Measurements from ENCODE around the gene LSM8. TPM values are rescaled to one million over a fixed set of nuclear protein-coding genes. Genes with fewer than 3 reads are reported as not detected.

Gene LSM8
- total and polyA plus RNA-seq, 7 donors: 9.9 to 22.6 (median 17.2) TPM

DNA sequence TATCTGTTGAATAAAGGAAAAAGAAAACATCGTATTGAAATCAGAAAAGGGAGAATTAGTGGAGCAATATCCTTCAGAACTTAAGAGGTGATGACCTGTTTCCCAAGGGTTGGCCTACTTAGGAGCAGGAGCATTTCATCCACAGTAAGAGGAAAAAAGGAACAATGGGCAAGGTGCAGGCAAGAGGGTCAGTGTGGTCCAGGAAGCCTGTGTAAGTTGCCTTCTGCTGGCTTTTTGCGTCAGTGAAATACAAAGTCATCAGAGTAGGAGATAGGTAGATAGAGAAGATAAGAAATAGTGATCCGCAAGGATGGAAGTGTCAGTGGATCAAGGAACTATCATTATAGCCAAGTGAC lies 35.2 kb downstream of the LSM8 start:
- no peak for ATAC-seq
- Histone ChIP-seq H3K27ac (no peak overlapping the region), H3K4me1 (no peaks in the 10 kb centered on the region), H3K9me3 (no peaks in the 10 kb centered on the region), H3K36me3 (ENCODE audit: insufficient read depth in 1 of 2, low read depth in 1 of 2) (no peaks in the 10 kb centered on the region), H3K4me3 (no peak overlapping the region), H3K27me3 (ENCODE audit: insufficient read depth in 3 of 3, low read length in 2 of 3) (no peaks in the 10 kb centered on the region)
- 88 to 90% (median 90%) methylated on average over 3 of the region's 3 CpGs for WGBS, 3 donors
- TF ChIP-seq, protein P1, sequence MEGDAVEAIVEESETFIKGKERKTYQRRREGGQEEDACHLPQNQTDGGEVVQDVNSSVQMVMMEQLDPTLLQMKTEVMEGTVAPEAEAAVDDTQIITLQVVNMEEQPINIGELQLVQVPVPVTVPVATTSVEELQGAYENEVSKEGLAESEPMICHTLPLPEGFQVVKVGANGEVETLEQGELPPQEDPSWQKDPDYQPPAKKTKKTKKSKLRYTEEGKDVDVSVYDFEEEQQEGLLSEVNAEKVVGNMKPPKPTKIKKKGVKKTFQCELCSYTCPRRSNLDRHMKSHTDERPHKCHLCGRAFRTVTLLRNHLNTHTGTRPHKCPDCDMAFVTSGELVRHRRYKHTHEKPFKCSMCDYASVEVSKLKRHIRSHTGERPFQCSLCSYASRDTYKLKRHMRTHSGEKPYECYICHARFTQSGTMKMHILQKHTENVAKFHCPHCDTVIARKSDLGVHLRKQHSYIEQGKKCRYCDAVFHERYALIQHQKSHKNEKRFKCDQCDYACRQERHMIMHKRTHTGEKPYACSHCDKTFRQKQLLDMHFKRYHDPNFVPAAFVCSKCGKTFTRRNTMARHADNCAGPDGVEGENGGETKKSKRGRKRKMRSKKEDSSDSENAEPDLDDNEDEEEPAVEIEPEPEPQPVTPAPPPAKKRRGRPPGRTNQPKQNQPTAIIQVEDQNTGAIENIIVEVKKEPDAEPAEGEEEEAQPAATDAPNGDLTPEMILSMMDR (IDR thresholded peaks at IDR 0.05): no peak
- intact Hi-C loops (cut with DNase I): no loop called here
- DNase-seq: no peak

DNA sequence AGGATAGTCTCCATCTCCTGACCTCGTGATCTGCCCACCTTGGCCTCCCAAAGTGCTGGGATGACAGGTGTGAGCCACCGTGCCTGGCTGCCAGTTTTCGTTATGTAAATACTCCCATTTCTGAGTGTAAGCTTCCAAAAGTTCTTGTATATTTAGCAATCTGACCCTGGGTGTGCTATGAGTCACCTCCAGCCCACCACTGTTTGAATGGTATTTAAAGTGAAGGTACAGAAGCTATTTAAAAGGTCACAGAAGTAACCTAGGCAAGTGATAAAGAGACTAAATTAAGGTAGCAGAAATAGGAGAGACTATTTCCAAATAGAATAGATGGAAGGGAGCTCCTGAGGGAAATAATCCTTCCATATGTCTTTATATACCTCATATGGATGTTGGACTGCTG lies 36.6 kb downstream of the LSM8 start:
- H3K9me3 ChIP-seq: no peaks in the 10 kb centered on the region
- no peak overlapping the region for H3K4me3 ChIP-seq
- no peak for ATAC-seq
- no peaks in the 10 kb centered on the region for H3K27me3 ChIP-seq (ENCODE audit: insufficient read depth in 3 of 3, low read length in 2 of 3)
- H3K4me1 ChIP-seq: no peaks in the 10 kb centered on the region
- no peak overlapping the region for H3K27ac ChIP-seq
- DNase-seq: no peak
- H3K36me3 ChIP-seq (ENCODE audit: insufficient read depth in 1 of 2, low read depth in 1 of 2): no peaks in the 10 kb centered on the region
- TF ChIP-seq, protein P1 (IDR thresholded peaks at IDR 0.05): no peak
- intact Hi-C loops (cut with DNase I): no loop called here
- WGBS, 3 donors: 52 to 67% (median 53%) methylated on average over 3 of the region's 3 CpGs

DNA sequence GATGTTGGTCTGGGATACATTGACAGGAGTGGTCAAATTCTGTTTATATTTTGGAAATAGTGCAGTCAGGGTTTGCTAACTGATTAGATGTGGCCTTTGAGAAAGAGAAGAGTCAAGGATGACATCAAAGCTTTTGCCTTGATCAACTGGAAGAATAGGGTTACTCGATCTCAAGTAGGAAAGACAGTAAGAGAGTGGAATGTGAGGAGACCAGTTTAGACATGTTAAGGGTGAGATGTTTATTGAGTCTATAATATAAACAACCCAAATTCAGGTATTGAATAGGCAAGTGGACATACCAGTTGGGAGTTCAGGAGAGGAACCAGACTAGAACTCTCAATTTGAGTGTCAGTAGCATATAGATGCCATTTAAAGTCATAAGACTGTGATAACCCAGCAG lies 38.6 kb downstream of the LSM8 start:
- no peaks in the 10 kb centered on the region for H3K9me3 ChIP-seq
- no peaks in the 10 kb centered on the region for H3K36me3 ChIP-seq (ENCODE audit: insufficient read depth in 1 of 2, low read depth in 1 of 2)
- no peak for DNase-seq
- no peaks in the 10 kb centered on the region for H3K27me3 ChIP-seq (ENCODE audit: insufficient read depth in 3 of 3, low read length in 2 of 3)
- H3K4me3 ChIP-seq: no peak overlapping the region
- TF ChIP-seq, protein P1 (IDR thresholded peaks at IDR 0.05): no peak
- no peak for ATAC-seq
- 75 to 87% (median 83%) methylated on average over 1 of the region's 1 CpG for WGBS, 3 donors
- no peaks in the 10 kb centered on the region for H3K4me1 ChIP-seq
- intact Hi-C loops (cut with DNase I): no loop called here
- no peak overlapping the region for H3K27ac ChIP-seq

DNA sequence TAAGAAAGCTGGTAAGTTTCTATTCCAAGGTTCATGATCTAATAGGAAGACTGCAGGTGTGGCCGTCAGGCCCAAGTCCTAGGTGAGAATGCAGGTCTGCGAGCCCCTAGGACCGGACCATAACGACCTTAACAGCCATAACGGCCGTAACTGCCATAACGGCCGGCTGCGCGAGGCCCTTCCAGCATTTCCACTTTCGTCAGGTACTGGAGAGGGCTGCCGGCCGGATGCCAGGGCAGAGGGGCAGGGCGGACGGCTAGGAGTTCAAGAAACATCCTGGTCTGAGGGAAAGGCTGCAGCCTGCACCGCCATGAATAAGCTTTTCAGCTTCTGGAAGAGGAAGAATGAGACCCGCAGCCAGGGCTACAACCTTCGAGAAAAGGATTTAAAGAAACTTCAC lies 40.6 kb downstream of the LSM8 start, which contains the start of gene ANKRD7:
ANKRD7 (plus strand) TSS at position 184 of the 400 bp plus-strand sequence; CDS start at position 311, 127 bp downstream.
- ATAC-seq: no peak
- H3K27me3 ChIP-seq (ENCODE audit: insufficient read depth in 3 of 3, low read length in 2 of 3): no peaks in the 10 kb centered on the region
- H3K27ac ChIP-seq: no peak within 1 kb of the TSS
- H3K4me1 ChIP-seq: no peaks in the 10 kb centered on the region
- peak in 1 of 2 donors; percentile 17 for DNase-seq
- no peaks in the 10 kb centered on the region for H3K36me3 ChIP-seq (ENCODE audit: insufficient read depth in 1 of 2, low read depth in 1 of 2)
- 87 to 91% (median 88%) methylated on average over 18 of the region's 18 CpGs for WGBS, 3 donors
- TF ChIP-seq, protein P1 (IDR thresholded peaks at IDR 0.05): no peak
- intact Hi-C loops (cut with DNase I): no loop called here
- no peaks in the 10 kb centered on the region for H3K9me3 ChIP-seq
- H3K4me3 ChIP-seq: no peak within 1 kb of the TSS

DNA sequence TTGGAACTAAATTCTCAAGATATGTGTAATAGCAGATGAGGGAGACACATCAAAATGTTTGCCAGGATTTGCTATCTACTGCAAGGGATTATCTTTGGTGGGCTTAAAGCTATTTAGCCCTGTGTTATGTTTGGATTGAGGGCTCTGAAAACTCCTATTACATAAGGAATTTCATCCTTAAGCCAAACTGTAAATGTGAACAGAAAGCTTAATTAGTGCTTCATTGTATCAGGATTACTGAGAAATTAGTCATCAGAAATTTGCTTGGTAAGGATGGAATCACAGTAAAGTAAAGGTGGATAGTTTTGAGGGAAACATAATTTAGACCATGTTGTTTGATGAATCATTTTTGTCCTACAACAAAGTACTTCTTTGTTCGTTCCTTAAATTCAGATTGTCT lies 48.9 kb downstream of the LSM8 start:
- intact Hi-C loops (cut with DNase I): no loop called here
- H3K4me1 ChIP-seq: no peaks in the 10 kb centered on the region

More for the DNA sequence above, 48.9 kb downstream of the LSM8 start:
- TF ChIP-seq, protein P1 (IDR thresholded peaks at IDR 0.05): no peak
- no peak overlapping the region for H3K27ac ChIP-seq
- ATAC-seq (no peak), DNase-seq (no peak)
- H3K9me3 ChIP-seq: no peaks in the 10 kb centered on the region
- no peaks in the 10 kb centered on the region for H3K36me3 ChIP-seq (ENCODE audit: insufficient read depth in 1 of 2, low read depth in 1 of 2)
- H3K4me3 ChIP-seq: no peak overlapping the region
- no peaks in the 10 kb centered on the region for H3K27me3 ChIP-seq (ENCODE audit: insufficient read depth in 3 of 3, low read length in 2 of 3)
- WGBS, 3 donors: 84 to 92% (median 88%) methylated on average over 1 of the region's 1 CpG
